HG02852 (cell line): Measurements from ENCODE around the gene SUCLG2.
A peak's percentile ranks its signal among the peaks of the same experiment; 100 is the strongest.

ENCODE experiments used
- ATAC-seq: cut with Tn5 transposase; IDR thresholded peaks from one replicate; pipeline ENCODE4 v1.9.1; 2021; ENCODE audit warnings: mild to moderate bottlenecking, moderate library complexity; ENCODE audit not compliant: unreplicated experiment

SUCLG2 gene

DNA sequence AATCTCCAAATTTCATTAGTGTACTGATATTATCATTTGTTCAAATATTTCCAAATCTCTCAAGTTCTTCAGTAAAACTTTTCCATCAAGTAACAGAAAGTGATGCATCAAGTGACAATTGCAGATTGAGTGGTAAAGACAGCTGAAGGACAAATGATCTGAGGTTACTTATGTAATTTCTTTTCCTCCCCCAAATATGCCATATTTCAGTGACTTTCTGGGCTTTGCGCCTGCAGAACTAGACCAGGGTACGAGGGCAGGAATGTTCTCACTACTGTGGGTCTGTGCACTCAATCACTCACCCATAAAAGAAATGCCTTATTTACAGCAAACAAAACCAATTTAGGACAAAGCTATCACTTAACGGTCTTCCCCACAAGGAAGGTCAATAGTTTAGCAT lies 4.7 kb downstream of the SUCLG2 start:
- ATAC-seq = no peak

DNA sequence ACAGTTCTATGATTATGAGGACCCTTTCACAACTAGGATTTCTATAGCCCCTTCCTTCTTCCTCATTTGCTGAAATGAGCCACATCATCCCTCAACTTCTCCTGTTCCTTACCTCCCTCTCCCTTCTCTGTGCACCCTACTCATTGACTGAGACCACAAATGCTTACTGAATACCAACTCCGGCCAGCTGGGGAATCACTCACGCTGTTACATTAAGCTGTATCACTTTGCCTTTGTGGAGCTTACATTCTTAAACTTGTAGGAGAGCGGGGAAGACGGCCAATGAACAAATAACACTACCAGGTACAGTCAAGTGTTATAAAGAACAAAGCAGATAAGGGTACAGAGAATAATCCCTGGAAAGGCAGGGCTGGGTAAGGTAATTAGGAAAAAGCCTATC lies 5.7 kb downstream of the SUCLG2 start:
- ATAC-seq = no peak

DNA sequence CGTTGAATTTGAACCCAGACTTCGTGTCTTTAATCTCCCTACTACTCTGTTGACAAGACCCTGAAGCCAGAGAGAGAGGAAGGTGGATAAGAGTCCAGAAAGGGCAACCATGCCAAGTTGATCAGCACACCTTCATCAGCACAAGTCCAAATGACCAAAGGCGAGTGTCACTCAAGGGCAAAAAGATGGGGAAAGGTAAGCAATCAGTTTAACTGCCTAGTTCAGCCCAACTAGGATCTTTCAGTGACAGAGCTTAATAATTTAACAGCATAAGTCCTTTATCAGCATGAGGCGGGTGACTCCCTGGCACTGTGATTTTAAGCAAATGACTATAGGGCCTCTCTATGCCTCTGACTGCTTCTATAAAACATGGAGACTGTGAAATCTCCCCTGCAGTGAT lies 6.2 kb downstream of the SUCLG2 start:
- no peak for ATAC-seq

DNA sequence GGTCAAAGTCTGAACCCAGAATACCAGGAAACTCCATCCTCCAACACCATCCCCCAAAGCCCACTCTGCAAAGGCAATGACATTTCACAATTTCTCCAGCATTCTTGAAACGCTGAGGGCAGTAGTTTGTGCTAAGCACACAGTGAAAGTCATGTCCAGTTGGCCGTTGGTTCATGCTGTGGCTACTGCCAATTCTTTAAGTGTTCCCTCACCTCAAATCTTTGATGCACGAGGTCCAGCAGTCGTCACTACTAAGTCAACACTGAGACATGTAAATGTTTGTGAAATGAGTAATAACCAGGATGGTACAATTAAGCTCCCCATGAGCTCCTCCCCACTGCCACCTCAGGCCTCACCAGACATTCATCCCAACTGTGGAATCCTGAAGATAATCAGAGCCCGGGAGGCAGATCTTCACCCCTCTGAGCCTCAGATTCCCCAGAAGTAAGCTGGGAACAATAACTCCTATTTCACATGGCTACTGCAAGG lies 7.0 kb downstream of the SUCLG2 start:
- no peak for ATAC-seq

DNA sequence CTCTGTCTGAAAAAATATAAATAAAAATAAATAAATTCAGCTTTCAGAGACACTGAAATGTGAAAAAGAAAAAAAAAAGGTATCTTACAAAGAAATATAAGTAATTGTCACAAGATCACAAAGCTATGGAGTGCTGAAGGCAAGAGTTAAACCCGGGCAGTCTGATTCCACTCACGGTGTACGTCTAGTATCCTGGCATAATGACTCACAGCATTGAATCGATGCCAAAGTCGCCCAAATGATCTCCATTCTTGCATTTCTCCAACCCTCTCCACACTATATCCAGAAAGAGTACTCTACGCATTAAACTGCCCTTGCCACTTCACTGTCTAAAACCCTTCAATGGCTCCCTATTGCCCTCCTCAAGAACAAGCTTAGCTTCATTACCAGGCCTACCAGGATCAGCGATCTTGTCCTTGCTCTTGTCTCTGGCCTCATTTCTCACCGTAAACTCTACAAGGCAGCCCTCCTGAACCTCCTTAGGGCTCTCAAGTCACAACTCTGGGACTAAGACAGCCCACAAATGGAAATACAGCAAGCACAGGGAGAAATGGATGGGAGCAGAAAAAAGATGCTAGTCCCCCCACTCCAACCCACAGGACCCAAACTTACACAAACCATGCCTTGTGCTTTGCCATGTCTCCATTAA lies 7.7 kb downstream of the SUCLG2 start:
- ATAC-seq = no peak

DNA sequence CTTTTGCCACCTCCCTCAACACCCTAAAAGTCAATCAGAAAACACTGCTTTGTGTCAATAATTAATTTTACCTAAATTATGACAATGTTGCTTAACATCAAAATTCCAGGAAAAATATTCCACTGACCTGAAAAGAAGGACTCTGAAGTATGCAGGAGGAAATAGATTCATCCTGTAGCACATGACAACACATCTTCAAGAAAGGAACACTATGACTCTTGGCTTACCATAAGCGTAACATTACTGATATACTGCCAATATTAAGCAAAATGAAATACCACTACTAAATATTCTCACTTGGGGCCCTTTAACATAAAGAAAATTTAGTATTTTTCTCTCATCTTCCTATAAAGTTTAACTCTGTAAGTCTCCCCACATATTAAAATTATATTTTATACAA lies 9.6 kb downstream of the SUCLG2 start:
- no peak for ATAC-seq

DNA sequence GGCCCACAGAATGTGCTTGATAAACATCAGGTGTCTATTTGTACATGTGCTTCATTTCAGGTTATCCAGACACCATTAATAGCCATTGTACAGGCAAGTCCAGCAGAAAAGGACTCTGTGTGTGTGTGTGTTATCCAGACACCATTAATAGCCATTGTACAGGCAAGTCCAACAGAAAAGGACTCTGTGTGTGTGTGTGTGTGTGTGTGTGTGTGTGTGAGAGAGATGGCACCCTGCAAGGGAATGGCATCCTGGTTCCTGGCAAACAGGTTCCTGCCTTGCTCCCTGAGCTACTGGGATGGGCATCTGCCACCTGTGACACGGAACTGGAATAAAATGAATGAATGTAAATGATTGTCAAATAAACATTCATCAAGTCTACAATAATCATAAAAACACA lies 11.7 kb downstream of the SUCLG2 start:
- ATAC-seq = no peak

DNA sequence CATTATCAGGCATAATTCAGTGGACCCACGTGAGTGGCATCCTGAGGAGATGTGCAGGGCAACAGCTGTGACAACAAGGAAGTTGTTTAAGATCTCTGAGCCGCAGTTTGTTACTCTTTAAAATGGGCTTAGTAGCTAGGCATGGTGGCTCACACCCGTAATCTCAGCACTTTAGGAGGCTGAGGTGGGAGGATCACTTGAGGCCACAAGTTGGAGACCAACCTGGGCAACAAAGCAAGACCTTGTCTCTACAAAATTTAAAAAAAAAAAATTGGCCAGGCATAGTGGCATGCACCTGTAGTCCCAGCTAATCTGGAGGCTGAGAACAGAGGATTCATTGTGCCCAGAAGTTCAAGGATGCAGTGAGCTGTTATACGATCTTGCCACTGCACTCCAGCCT lies 12.2 kb downstream of the SUCLG2 start:
- ATAC-seq = no peak

DNA sequence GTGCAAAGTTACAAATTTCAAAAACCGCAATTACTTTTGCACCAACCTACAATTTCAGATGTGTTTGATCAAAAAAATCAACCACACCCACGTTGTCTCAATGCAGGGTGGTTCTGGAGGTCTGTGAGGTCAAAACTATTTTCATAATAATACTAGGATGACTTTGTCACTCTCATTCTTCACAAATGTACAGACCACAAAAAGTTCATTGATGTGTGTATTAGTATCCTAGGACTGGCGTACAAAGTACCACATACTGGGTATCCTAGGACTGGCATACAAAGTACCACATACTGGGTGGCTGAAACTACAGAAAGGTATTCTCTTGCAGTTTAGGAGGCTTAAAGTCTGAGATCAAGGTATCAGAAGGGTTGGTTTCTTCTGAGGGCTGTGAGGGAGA lies 13.0 kb downstream of the SUCLG2 start:
- peak; percentile 48 for ATAC-seq

DNA sequence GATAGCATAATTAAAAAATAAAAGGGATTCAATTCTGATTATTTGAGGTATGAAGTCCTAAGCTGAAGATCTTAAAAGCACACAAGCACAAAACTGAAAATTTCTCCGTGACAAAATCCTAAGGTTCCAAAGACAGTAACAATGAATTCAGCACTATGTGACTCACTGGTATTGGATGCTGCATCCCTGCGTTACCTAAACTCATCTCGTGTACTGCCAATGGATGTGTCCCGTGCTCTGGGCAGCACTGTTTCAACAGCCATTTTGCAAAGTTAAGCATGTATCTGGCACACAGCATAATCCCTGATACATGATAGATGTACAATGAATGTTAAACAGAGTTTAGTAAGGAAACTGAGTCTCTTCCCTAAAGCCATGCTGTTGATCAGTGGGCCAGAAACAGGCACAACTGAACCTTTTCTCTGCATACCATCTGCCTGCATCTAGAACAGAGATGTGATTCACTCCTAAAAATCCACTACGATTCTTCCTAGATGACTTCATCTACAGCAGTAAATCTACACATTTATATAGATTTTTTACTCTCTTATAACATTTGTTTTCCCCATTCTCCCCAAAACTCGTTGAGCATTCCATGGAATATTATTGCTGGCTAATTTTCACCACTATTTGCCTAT lies 14.3 kb downstream of the SUCLG2 start:
- ATAC-seq = no peak

DNA sequence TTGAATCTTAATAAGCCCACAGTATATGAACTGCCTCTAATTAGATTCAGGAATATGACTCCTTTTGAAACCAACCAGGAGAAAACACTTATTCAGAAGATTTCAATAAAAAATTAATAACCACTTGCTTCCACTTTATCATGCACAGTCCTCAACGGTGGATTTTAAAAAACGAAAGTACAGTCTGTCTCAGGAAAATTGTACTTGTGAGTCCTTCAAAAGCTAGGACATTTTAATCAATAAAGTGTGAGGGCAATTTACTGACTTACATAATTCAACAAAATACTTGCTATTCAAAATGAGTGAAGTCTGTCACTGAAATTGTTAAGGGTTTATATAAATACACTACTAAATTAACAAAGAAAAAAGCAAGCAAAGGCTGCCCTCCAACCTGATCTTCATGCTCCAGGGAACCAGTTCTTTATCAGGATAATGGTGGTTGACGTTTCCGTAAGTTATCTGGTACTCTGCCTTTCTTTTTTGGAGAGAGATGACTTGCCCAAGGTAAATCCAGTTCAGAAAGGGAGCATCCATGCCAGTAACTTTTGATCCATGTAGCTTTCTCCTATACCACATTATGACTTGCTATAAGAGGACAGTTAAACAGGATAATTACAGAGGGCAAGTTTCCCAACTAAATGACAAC lies 17.0 kb downstream of the SUCLG2 start:
- ATAC-seq = no peak

DNA sequence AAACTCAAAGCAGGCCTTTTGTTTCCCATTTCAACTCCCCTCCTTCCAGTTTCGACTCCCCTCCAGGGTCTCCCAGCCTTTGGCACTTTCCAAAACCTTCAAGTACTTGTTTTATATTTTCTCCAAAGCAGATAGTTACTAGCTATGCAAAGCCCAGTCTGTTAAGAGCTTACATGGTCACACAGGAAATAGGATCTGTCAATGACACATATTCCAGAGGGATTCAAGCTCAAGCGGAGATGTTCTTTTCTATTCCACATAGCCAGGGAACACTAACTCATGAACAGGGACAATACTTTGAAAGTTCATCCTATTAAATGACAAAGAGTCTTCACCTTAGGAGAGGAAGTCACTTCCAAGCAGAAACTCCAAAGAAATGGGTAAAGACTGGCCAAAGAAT lies 18.6 kb downstream of the SUCLG2 start:
- ATAC-seq = no peak

DNA sequence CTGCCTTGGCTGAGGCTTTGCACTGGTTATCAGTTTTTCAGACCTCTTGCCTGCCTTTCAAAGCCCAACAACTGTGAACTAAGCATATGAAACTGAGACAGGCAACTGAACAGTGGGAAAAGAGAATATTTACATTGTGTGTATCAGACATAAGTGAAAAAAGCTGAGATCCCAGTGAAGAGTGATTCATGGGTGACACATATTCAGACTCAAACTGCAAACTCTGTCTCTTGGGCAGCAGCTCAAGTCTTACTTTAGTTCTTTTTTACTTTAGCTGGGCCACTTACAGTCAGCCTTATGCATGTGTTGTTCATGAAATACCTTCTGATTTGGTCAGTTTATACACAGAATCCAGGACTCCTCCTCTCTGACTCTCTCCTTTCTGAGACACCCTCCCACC lies 19.2 kb downstream of the SUCLG2 start:
- no peak for ATAC-seq

DNA sequence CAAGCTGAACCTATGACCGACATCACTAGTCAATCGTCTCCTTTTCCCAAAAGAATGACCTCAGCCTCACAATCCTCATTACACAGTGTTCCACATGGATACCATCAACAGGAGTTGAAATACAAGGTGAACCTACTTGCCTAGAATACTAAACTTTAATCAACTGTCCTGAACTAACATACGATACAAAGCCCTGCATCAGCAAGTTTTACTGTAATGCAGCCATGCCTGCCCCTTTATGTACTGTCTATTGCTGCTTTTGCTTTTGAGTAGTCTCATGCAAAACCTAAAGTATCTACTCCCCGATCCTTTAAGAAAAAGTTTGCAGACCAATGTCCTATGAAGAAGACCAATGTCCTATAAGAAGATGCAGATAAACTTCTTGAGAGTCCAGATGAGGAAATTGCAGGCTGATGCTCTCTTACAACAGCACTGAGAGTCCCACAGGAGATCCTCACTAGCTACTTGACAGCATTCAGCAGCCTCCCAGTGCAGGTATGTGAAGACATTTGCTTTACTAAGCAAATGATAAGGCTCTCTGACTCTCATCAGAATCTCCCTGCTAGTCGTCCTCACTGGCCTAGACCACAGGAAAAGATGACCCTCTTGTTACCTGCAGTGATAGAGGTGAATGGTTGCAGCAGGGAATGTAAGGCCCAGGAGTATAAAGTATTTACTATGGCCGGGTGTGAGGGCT lies 23.6 kb downstream of the SUCLG2 start:
- ATAC-seq = no peak

DNA sequence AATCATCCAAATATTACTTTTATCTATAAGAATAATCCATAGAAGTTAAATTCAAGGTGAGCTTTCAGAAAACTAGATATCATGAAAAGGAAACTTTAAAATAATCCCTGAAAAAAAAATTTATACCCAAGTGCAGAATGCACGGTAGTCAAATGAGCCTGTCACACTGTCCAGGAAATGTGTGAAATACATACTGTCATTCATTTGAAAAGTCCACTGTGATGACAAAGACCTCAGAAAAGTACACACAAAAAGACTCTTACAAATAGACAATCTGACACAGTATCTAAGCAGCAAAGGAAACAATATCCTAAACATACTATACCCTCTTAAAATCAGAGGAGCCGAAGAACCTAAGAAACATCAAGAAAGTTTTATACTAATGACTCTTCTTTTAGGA lies 29.7 kb downstream of the SUCLG2 start:
- ATAC-seq = no peak

DNA sequence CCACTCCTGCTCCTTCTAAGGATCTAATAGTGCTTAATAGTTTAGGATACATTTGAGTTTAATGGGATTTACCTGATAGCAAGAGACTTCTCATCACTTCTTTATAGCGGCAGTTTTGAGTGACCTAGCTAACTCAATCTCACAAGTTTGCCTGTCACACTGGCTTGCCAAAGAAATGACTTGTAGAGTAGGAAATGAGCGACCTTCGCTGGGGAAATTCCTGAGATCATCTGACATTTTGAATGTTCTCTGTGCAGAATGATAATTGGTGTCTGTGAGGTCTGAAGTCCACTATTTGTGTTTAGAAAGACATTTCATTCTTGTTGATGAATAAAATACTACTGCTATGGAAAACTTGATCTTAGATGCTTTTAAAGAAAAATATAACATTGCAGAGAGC lies 30.3 kb downstream of the SUCLG2 start:
- ATAC-seq = no peak

DNA sequence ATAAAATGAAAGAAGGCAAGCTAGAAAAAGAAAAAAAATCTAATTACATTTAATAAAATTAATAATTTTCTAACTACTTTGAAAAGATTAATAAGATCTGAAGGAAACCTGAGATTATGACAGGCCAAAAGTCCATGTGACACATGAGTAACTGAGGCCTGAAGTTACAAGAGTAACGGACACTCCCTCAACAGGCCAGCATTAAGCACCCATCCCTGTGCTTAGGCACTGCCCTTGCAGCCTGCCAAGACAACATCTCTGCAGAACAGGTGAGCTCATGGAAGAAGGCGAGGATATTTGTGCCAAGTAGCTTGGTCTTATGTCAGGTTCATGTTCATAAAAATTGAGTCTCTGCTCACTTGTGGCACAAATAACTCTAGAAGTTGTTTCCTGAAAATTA lies 31.8 kb downstream of the SUCLG2 start:
- ATAC-seq = no peak

DNA sequence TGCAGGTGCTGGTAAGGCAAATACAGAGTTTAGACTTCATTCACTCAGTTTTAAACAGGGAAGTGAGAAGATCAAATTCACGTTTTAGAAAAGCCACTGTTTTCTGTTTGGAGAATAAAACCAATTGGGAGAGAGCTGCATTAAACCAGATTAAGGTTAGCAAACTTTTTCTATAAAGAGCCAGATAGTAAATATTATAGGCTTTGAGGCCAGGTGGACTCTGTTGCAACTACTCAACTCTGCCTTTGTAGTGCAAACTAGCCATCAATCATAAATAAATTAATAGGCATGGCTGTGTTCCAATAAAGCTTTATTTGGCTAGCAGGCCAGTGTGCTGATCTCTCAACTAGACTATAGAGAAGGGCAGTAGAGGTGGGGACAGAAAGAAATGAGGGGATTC lies 33.5 kb downstream of the SUCLG2 start:
- no peak for ATAC-seq

DNA sequence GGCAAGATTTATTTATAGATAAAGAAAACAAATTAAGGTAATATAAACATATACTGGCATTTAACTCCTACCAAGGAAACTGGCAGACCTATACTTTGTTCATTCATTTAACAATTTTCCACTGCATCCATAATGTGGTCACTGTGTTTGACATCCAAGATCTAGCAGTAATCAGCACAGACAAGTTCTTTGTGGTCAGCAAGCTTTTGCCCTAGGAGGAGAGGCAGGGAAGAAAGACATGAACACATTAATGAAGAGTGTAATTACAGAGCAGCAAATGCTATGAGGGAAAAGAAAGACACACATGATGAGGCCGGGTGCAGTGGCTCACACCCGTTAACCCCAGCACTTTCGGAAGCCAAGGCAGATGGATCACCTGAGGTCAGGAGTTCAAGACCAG lies 34.4 kb downstream of the SUCLG2 start:
- no peak for ATAC-seq

DNA sequence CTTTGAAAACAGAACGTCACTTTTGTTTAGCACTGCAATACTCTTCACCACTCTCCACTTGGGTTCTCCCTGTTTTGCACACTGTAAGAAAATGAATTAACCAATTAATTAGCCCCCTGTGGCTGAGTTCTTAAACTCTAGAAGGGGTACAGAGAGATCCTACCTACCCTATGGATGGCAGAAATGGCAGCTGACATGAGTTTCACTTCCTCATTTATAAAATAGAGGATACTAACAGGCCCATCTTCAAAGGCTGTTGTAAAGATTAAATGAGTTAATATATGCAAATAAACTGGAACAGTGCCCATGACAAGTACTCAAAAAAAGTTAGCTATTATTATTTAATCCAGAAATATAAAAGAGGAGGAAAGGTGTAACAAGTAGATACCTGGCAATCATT lies 36.9 kb downstream of the SUCLG2 start:
- no peak for ATAC-seq

DNA sequence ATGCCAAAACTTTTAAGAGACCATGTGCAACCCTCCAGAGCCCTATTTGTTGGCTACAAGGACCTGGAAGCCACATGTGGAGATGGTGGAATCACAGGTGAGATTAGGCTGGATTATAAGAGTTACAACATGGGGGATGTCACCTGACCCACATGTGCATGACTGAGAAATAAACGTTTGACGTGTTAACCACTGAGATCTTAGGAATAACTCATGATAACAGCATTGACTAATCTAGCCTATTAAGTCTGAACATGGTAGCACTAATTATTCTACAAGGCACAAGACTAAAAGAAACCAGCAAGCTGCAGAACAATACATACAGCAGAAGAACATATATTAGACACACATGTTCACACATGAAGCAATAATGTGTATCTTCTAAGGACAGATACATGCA lies 38.4 kb downstream of the SUCLG2 start:
- ATAC-seq = no peak

DNA sequence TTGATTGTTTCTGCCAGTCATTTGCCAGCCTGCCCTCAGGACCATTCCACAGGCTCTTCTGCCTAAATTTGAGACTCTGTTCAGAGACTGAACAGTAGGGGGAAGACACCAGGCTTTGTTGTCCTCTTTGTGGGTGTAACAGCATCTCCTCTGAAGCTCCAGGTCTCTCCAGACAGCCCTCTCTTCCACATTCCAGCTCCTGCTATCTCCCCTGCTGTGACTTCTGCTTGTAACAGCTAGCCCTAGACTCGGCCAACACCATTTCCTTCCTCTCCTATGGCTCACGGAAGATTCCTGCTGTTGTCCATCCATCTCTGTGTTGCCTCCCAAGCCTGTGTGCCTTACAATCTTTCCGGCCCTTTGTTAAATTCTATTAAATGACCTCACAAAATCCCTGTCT lies 40.2 kb downstream of the SUCLG2 start:
- ATAC-seq = no peak
